ENCODE data around the gene L2HGDH.

L2HGDH gene

DNA sequence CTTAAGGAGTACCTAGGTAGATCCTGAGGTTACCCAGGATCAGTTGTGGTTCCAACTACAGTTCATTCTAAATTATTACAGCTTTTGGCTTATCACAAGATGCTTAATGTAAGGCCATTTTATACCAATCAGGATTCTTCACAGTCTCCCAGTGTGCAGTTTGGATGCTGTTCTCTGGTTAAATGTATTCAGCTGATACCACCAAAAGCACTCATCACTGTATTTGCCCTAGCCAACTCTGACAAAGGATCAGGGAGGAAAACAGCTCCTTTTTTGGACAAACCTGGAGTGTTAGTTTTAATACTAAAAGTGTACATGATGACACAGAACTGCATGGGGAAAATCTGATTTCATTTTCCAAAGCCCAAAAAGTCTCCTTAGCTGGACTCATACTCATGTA lies 19.6 kb upstream of the L2HGDH start:
- no peak overlapping the region for H3K4me3 ChIP-seq (ENCODE audit: low read length)
- H3K36me3 ChIP-seq (ENCODE audit: control insufficient read depth, low read length): no peaks in the 10 kb centered on the region; the same call in 1 of the 2 replicates
- H3F3A ChIP-seq (ENCODE audit: control insufficient read depth, insufficient read depth): no peaks in the 10 kb centered on the region
- H3K9me3 ChIP-seq (ENCODE audit: control insufficient read depth, insufficient read depth, low read length): no peaks in the 10 kb centered on the region
- H3K27me3 ChIP-seq (ENCODE audit: control insufficient read depth, low read length): no peaks in the 10 kb centered on the region
- no peak overlapping the region for H3K27ac ChIP-seq (ENCODE audit: low read depth, low read length)
- TF ChIP-seq, protein P1, sequence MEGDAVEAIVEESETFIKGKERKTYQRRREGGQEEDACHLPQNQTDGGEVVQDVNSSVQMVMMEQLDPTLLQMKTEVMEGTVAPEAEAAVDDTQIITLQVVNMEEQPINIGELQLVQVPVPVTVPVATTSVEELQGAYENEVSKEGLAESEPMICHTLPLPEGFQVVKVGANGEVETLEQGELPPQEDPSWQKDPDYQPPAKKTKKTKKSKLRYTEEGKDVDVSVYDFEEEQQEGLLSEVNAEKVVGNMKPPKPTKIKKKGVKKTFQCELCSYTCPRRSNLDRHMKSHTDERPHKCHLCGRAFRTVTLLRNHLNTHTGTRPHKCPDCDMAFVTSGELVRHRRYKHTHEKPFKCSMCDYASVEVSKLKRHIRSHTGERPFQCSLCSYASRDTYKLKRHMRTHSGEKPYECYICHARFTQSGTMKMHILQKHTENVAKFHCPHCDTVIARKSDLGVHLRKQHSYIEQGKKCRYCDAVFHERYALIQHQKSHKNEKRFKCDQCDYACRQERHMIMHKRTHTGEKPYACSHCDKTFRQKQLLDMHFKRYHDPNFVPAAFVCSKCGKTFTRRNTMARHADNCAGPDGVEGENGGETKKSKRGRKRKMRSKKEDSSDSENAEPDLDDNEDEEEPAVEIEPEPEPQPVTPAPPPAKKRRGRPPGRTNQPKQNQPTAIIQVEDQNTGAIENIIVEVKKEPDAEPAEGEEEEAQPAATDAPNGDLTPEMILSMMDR (IDR thresholded peaks at IDR 0.05; ENCODE audit: low read depth, low read length, poor library complexity, severe bottlenecking): no peak
- TF ChIP-seq EZH2phosphoT487 (IDR thresholded peaks at IDR 0.05; ENCODE audit: borderline replicate concordance, low read length): no peak
- H3K9me2 ChIP-seq (replicated peaks; ENCODE audit: control insufficient read depth, low read length): no peaks in the 10 kb centered on the region
- no peak overlapping the region for H3K4me2 ChIP-seq (ENCODE audit: low read length)
- peaks cover 14% of the 10 kb centered on the region for H3K4me1 ChIP-seq (ENCODE audit: control insufficient read depth, low read length)
- H3K79me2 ChIP-seq (ENCODE audit: control insufficient read depth, low read length): no peaks in the 10 kb centered on the region
- no peaks in the 10 kb centered on the region for H4K20me1 ChIP-seq (ENCODE audit: control insufficient read depth, insufficient read depth, low read depth, low read length)

- Histone ChIP-seq H3K27ac (ENCODE audit: low read depth, low read length) (no peak overlapping the region), H3K9me3 (ENCODE audit: control insufficient read depth, insufficient read depth, low read length) (no peaks in the 10 kb centered on the region), H4K20me1 (ENCODE audit: control insufficient read depth, insufficient read depth, low read depth, low read length) (no peaks in the 10 kb centered on the region), H3K9me2 (replicated peaks; ENCODE audit: control insufficient read depth, low read length) (no peaks in the 10 kb centered on the region), H3K4me1 (ENCODE audit: control insufficient read depth, low read length) (peaks cover 12% of the 10 kb centered on the region), H3K4me3 (ENCODE audit: low read length) (peak overlapping the region; percentile 43), H3F3A (ENCODE audit: control insufficient read depth, insufficient read depth) (no peaks in the 10 kb centered on the region), H3K4me2 (ENCODE audit: low read length) (peak overlapping the region; percentile 64), H3K36me3 (ENCODE audit: control insufficient read depth, low read length) (peaks cover 29% of the 10 kb centered on the region), H3K27me3 (ENCODE audit: control insufficient read depth, low read length) (no peaks in the 10 kb centered on the region), H3K79me2 (ENCODE audit: control insufficient read depth, low read length) (peaks cover 27% of the 10 kb centered on the region)
- TF ChIP-seq EZH2phosphoT487 (IDR thresholded peaks at IDR 0.05; ENCODE audit: borderline replicate concordance, low read length): no peak
- TF ChIP-seq, protein P1 (IDR thresholded peaks at IDR 0.05; ENCODE audit: low read depth, low read length, poor library complexity, severe bottlenecking): peak; percentile 97
Observed at GRCh38 chr14:50321009-50321660, 9.1 kb upstream of the L2HGDH start.

DNA sequence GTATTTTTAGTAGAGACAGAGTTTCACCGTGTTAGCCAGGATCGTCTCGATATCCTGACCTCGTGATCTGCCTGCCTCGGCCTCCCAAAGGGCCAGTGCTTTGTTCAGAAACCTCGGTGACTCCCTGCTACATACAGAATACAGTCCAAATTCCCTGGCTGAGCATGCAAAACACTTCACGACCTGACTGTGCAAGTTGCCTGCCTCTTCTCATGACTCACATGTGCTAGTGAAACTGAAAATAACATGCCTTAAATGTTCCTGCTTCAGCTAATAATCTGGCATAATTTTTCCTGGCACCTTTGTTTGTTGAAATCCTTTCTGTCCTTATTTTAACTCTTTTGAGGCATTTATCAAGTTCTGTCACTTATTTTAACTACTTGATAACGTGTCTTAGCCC lies 8.3 kb upstream of the L2HGDH start:
- peaks cover 12% of the 10 kb centered on the region for H3K4me1 ChIP-seq (ENCODE audit: control insufficient read depth, low read length)
- no peaks in the 10 kb centered on the region for H3K9me2 ChIP-seq (replicated peaks; ENCODE audit: control insufficient read depth, low read length)
- no peak overlapping the region for H3K4me3 ChIP-seq (ENCODE audit: low read length)
- H3F3A ChIP-seq (ENCODE audit: control insufficient read depth, insufficient read depth): no peaks in the 10 kb centered on the region
- H4K20me1 ChIP-seq (ENCODE audit: control insufficient read depth, insufficient read depth, low read depth, low read length): no peaks in the 10 kb centered on the region
- H3K27me3 ChIP-seq (ENCODE audit: control insufficient read depth, low read length): no peaks in the 10 kb centered on the region
- no peak overlapping the region for H3K4me2 ChIP-seq (ENCODE audit: low read length)
- H3K36me3 ChIP-seq (ENCODE audit: control insufficient read depth, low read length): peaks cover 23% of the 10 kb centered on the region
- H3K79me2 ChIP-seq (ENCODE audit: control insufficient read depth, low read length): peaks cover 27% of the 10 kb centered on the region
- TF ChIP-seq EZH2phosphoT487 (IDR thresholded peaks at IDR 0.05; ENCODE audit: borderline replicate concordance, low read length): no peak
- TF ChIP-seq, protein P1 (IDR thresholded peaks at IDR 0.05; ENCODE audit: low read depth, low read length, poor library complexity, severe bottlenecking): no peak
- no peak overlapping the region for H3K27ac ChIP-seq (ENCODE audit: low read depth, low read length)
- no peaks in the 10 kb centered on the region for H3K9me3 ChIP-seq (ENCODE audit: control insufficient read depth, insufficient read depth, low read length)

All from DOHH2 (cell line).